HCEC 1CT (cell line): ENCODE measurements around the gene PAX2.
"Not testable (repeated sequence)": the region's sequence is repeated elsewhere in the genome, so short reads cannot be mapped to it uniquely, and the experiment has no call there.

Experiments
- DNase-seq: peaks from one replicate; pipeline ENCODE4 v3.0.0-alpha.2; 2017

The PAX2 gene

GRCh38 chr10:100744987-100745881 lies at the start of gene PAX2:
TSS of gene PAX2 (plus strand) at chr10:100745582. CDS start at chr10:100746261, 679 bp downstream.
- DNase-seq, result no peak

- no peak for DNase-seq
These were observed 48.9 kb upstream of the PAX2 start for GRCh38 chr10:100696477-100696901.

DNA sequence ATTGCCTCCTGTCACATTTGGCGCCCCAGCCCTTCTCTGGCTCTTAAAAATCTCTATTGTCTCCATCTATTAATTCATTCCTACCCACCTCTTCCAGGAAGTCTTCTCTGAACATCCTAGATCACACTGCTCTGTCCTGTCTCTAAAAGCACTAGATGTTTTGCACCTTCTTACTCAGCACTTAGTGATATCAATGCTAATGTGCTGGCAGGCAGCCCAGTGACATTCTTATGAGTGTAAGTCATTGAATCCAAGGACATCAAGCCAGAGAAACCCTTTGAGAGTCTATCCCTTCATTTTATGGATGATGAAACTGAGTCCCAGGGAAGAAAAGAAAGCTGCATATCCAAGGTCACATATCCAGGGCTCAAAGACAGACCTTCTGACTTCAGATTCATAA lies 48.3 kb upstream of the PAX2 start:
- DNase-seq, result peak; percentile 74

GRCh38 chr10:100697631-100698030 lies 47.8 kb upstream of the PAX2 start:
- DNase-seq, result no peak

- DNase-seq, result not testable (repeated sequence)
These were observed 43.7 kb upstream of the PAX2 start for GRCh38 chr10:100701704-100702103.

DNA sequence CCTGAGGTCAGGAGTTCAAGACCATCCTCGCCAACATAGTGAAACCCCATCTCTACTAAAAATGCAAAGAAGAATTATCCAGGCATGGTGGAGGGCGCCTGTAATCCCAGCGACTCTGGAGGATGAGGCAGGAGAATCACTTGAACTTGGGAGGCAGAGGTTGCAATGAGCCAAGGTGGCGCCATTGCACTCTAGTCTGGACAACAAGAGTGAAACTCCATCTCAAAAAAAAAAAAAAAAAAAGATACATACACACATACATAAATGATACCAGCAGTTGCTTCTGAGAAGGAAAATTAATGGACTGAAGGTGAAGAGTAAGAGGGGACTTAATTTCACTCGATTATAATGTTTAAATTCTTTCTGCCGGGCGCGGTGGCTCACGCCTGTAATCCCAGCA lies 40.2 kb upstream of the PAX2 start:
- no peak for DNase-seq

DNA sequence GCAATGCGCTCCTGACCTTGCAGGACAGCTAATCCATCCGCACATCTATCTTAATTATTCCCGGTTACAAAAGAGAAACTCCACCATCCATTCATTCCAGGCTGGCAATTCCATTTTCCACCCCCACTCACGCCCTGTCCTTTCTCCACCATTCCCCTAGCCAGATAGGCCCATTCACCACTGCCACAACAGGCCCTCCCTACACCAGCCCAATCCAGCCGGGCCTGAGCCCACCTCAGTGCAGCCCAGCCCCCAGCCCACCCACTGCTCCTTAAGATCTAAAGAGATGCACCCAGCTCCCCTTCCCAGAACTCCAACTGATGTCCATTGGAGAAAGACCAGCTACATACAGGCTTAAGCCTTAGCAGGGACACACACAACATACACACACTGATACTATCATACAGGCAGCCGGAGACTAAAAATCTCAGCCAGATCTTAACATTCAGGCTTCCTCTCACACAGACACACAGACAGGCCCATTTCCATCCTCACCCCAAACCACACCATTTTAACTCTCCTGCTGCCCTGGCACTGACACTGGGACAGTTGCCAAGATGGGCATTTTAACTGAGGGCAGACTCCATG lies 38.0 kb upstream of the PAX2 start:
- no peak for DNase-seq

GRCh38 chr10:100709146-100710082 lies 36.0 kb upstream of the PAX2 start:
- no peak for DNase-seq

DNA sequence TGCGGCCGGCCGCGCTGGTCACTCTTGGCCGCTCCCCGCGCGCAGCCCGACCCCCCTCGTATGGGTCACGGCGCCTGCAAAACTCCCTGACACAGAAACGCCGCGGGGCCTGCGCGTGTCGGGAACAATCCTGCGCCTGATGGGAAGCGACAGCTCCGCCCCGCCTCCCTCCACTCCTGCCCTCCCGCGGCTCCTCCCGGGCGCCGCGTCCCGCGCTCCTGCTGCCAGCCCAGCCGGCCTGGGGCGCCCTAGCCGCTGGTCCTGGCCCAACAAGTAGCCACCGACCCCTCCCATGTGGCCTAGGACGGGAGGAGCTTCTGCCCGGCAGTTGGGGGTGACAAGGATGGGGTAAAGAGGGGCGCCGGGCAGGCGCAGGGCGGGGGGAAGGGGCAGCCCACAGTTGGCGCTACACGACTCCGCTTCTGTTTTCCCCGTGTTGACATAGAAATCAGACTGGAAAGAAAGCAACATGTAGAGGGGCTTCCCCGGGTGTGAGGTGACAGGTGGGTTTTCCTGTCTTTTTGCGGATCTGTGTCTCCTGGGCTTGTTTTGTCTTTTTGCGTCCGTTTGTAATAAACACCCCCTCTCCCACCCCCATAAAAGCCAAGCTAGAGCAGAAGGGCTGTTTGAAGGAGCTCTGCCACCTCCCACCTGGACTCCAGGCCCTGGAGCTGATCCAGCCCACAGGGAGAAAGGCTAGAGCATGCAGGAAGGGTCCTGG lies 35.1 kb upstream of the PAX2 start:
- no peak for DNase-seq

DNA sequence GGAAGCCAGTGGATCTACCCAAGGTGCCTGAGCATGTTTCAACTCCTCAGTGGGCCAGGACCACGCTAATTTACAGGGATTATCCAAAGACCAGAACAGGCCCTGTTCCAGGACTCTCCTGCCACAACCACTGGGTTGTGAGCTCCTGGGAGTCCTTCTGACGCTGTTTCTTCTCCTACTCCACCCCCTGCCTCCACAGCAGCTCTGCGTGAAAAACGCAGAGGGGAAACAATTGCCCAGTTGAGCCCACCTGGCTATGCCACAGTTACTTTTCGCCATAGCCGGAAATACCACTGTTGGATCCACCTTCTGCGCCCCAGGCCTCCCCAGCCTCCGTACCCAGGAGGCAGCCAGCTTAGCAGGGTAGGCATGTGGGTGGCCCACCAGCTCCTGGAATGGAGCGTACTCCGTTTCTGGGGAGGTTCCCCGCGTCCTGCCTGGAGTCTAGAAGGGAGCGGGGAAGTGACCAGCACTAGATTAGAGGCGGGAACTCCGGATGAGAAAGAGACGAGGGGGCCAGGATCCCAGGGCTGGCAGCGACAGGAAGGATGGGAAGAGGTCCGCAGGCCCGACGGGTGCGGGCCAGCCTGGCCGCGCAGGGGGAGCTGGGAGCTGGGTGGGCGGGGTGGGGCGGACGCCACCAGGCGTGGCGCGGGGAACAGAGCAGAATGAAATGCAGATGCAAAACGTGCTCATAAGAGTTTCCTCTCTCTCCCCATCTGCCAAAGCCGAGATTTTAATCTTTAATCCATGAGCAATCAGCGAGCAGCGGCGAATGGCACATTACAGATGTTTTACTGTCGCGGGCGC lies 32.1 kb upstream of the PAX2 start:
- DNase-seq, result no peak

GRCh38 chr10:100713859-100714565 lies 31.4 kb upstream of the PAX2 start:
- no peak for DNase-seq

DNA sequence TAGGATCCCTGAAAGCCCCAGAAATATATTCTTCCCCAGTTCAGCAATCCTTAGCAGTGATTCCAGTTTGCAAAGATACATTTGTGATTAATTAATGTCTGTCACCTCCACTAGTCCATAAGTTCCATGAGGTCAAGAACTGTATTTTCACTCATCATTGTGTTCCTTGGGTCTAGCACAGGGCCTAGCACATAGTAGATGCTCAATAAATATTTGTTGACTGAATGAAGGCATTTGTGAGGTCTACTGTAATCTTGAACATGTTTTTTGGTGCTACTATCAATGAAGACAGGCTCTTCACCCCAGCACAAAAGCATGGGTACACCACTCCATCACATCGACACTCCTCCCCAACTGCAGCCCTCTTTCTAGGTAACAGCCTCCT lies 30.8 kb upstream of the PAX2 start:
- DNase-seq, result no peak

- DNase-seq, result no peak
These were observed 30.3 kb upstream of the PAX2 start for GRCh38 chr10:100715101-100715444.

DNA sequence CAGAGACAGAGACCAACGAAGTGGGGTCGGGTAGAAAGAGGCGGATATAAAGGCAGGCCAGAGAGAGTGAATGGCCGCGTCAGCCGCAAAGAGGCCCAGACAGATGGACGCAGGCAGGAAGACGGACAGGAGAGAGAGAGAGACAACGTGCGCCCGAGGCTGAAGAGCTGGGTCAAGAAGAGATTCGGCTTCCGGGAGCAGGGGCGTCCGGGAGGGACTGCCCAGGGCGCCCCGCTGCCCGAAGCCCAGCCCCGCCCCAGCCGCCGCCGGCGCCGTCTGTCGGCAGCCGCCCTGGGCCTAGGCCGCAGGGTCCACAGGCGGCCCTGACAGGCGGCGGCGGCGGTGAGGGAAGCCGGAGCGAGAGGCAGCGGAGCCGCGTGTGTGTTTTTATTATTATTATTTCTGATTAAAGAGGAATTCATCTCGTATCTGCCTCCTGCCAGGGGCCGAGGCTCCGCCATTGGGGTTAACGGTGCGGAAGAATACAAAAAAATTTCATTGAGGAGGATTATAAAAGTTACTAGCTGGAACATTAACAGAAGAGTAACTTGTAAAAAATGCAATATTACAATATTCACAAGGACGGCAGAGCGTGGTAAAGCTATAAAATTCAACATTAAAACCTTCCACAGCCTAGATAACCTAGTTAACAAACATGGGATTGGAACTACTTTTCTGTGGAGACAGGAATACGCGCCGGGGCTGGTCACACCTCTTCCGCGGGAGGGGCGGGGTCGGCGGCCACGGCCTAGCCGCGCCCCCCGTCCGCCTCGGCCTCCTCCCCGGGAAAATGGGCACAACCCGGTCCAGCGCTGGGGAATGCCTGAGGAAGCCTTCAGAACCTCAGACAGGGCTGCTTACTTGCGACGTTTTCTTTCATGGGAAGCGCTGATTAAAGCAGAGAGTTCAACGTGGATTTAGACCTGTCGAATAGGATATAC lies 29.7 kb upstream of the PAX2 start:
- DNase-seq, result no peak

DNA sequence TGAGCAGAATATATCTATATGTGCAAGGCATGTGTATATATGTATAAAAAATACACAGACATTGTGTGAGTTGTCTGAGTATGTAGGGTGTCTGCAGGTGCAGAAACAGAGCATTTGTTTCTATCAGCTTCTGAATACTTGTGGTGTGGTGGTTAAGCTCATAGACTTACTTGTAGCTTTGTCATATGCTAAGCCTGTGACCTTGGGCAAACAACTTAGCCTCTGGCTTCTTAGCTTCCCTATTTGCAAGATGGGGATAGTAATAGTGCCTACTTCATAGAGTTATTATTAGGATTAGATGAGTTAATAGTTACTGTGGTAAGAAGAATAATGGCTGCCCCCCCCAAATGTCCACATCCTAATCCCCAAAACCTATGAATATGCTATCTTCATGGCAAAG lies 28.2 kb upstream of the PAX2 start:
- DNase-seq, result no peak

GRCh38 chr10:100718197-100718742 lies 27.1 kb upstream of the PAX2 start:
- no peak for DNase-seq

- DNase-seq, result no peak
These were observed 22.2 kb upstream of the PAX2 start for GRCh38 chr10:100723180-100723579.

DNA sequence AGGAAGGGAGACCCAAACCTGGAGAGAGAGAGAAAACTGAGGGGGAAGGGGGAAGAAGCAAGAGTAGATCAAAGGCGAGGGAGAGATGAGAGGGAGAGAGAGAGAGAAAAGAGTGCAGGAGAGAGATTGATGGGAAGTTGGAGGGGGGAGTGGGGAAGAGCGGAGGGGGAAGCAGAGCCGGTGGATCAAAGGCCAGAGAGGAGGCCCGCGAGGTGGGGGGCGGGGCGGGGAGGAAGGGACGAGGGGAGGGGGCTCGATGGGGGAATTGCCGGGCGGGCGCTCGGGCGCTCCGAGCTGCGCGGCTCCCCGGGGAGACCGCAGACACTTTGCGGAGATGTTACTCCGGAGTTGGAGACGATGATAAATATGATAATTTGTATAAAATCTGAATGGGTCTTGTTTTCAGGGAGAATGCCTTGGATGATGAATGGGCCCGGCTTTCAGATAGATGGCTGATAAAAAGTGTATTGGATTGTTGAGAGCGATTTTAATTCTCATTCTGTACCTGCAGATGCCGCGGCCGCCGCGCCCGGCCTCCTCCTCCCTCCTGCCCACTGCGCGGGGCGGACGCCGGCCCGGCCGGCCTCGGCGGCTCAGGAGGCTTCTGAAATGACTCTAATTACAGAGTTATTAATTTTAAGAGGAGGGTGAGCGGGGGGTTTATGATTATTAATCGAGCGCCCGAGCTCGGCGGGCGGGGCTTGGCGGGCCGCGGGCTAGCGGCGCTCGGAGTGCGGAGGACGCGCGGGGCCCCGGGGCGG lies 21.4 kb upstream of the PAX2 start:
- no peak for DNase-seq

GRCh38 chr10:100724531-100725027 lies 20.8 kb upstream of the PAX2 start:
- DNase-seq, result no peak
